ENCODE data around the gene TRPM8. TPM values are rescaled to one million over a fixed set of nuclear protein-coding genes. Genes with fewer than 3 reads are reported as not detected.

TRPM8 gene
- total and polyA plus RNA-seq, 9 donors: 0.92 TPM; not detected in 8

DNA sequence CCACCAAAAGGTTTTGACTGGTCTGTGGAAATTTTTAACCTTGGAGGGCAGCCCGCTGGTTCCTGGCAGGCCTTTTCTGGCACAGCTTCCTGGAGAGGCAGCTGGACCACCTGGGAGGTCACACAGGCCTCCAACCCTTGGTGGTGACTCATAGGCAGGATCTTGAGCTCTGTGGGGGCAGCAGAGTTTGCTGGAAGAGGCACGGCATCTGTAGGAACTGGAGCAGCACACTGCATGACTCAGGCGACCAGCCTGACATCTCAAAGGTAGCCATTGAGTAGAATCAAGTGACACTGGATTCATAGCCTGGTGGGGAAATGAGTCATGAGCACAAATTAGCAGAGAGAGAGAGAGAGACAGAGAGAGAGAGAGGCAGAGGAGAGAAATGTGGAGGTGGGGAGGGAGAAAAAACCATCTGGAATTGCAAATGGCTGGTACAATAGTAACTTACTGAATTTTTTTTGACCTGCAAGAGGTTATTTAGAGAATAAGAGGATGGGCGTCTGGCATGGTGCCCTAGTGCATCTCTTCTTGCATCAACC is 57.4 kb downstream of the TRPM8 start:
- TF ChIP-seq, protein P1, sequence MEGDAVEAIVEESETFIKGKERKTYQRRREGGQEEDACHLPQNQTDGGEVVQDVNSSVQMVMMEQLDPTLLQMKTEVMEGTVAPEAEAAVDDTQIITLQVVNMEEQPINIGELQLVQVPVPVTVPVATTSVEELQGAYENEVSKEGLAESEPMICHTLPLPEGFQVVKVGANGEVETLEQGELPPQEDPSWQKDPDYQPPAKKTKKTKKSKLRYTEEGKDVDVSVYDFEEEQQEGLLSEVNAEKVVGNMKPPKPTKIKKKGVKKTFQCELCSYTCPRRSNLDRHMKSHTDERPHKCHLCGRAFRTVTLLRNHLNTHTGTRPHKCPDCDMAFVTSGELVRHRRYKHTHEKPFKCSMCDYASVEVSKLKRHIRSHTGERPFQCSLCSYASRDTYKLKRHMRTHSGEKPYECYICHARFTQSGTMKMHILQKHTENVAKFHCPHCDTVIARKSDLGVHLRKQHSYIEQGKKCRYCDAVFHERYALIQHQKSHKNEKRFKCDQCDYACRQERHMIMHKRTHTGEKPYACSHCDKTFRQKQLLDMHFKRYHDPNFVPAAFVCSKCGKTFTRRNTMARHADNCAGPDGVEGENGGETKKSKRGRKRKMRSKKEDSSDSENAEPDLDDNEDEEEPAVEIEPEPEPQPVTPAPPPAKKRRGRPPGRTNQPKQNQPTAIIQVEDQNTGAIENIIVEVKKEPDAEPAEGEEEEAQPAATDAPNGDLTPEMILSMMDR (IDR thresholded peaks at IDR 0.05): no peak
- no peak for TF ChIP-seq POLR2A (IDR thresholded peaks at IDR 0.05)
- no peak for TF ChIP-seq EP300 (IDR thresholded peaks at IDR 0.05)
- intact Hi-C loops (cut with DNase I): no loop called here

DNA sequence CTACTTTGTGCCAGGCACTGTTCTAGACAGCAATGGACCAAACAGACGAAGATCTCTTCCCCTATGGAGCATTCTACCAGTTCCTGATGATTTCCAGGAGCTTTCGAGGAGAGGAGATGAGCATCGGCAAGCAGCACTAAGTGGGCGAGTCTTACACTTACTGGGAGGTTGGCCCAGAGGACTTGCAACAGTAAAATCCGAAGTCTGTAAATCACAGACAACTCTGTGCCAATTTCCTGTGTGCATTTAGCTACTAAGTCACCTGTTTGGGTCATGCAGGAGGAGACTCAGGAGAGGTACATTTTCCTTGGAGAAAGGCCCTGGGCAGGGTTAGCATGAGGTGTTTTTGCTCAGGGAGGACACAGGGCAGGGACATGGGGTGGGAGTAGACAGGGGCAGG is 58.9 kb downstream of the TRPM8 start:
- no peak overlapping the region for H3K4me3 ChIP-seq
- intact Hi-C loops (cut with DNase I): no loop called here
- H3K27ac ChIP-seq: no peak overlapping the region
- H3K36me3 ChIP-seq: no peaks in the 10 kb centered on the region
- H3K9me3 ChIP-seq: no peaks in the 10 kb centered on the region
- H3K4me1 ChIP-seq (ENCODE audit: insufficient read depth): no peaks in the 10 kb centered on the region
- H3K27me3 ChIP-seq: no peaks in the 10 kb centered on the region
- WGBS, 3 donors: 62 to 68% (median 67%) methylated on average over 5 of the region's 5 CpGs
- DNase-seq: no peak
- TF ChIP-seq EP300 (IDR thresholded peaks at IDR 0.05) (no peak), POLR2A (IDR thresholded peaks at IDR 0.05) (no peak)
- TF ChIP-seq, protein P1 (IDR thresholded peaks at IDR 0.05): no peak

More for the DNA sequence above, 57.4 kb downstream of the TRPM8 start:
- Histone ChIP-seq H3K9me3 (no peaks in the 10 kb centered on the region), H3K27ac (no peak overlapping the region), H3K4me1 (ENCODE audit: insufficient read depth) (no peaks in the 10 kb centered on the region), H3K36me3 (no peaks in the 10 kb centered on the region), H3K4me3 (no peak overlapping the region), H3K27me3 (no peaks in the 10 kb centered on the region)
- DNase-seq: no peak
- 33 to 42% (median 39%) methylated on average over 4 of the region's 4 CpGs for WGBS, 3 donors

DNA sequence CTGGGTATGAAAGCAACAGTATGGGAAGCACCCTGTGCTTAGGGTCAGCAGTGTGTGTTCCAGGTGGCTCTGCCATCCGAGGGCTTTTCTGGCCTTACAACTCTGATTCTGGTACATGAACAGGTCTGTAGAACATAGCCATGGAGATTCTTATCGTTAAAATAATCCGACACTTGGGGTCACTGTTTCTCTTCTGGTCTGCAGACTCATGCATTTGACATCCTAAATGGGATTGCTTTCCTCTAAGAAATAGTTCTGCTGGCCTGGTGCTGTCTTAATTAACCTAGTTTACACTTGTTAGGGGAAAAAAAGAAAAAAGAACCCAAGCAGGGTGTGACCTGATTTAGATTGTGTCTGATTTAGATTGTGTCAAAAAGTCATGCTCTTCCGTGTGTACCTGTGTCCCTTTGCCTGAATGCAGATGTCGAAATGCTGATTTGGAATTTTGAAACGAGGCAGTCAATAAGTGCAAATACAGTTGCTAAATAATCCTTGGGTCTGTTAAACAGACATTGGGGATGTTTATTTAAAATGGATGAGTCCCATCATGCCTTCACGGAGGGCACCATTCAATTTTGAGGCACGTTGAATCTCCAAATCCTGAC is 59.6 kb downstream of the TRPM8 start:
- Histone ChIP-seq H3K36me3 (no peaks in the 10 kb centered on the region), H3K4me3 (no peak overlapping the region), H3K9me3 (no peaks in the 10 kb centered on the region), H3K4me1 (ENCODE audit: insufficient read depth) (no peaks in the 10 kb centered on the region), H3K27ac (no peak overlapping the region), H3K27me3 (no peaks in the 10 kb centered on the region)
- intact Hi-C loops (cut with DNase I): no loop called here
- WGBS, 3 donors: 47 to 51% (median 48%) methylated on average over 8 of the region's 8 CpGs
- TF ChIP-seq EP300 (IDR thresholded peaks at IDR 0.05) (no peak), POLR2A (IDR thresholded peaks at IDR 0.05) (no peak)
- TF ChIP-seq, protein P1 (IDR thresholded peaks at IDR 0.05): no peak
- DNase-seq: no peak

DNA sequence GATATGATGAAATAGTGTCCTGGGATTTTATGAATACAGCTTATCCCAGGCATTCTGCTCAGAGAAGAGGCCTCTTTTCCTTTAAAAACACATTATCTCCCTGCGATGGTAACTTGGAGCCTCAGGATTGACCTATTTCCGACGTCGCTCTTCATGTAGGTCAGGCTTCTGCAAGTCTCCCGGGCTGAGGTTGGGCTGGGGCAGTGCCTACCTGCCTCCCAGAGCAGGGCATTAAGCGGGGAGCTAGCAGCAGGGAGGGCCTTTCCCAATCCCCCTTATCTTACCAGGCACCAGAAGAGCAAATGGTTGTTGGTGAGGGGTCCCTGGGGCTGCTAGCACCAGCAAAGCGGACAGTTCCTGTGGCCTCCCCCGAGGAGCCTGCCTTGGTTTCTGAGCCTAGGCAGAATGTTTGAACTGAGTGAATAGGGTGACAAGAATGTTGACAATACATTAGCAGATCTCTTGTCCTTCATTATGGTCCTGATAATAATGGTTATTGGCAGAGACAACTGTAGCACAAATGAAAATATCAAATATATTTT is 60.2 kb downstream of the TRPM8 start:
- no peaks in the 10 kb centered on the region for H3K9me3 ChIP-seq
- no peaks in the 10 kb centered on the region for H3K4me1 ChIP-seq (ENCODE audit: insufficient read depth)
- H3K27ac ChIP-seq: no peak overlapping the region
- no peak overlapping the region for H3K4me3 ChIP-seq
- no peaks in the 10 kb centered on the region for H3K36me3 ChIP-seq
- WGBS, 3 donors: 52 to 63% (median 63%) methylated on average over 8 of the region's 8 CpGs
- TF ChIP-seq POLR2A (IDR thresholded peaks at IDR 0.05): no peak
- TF ChIP-seq EP300 (IDR thresholded peaks at IDR 0.05): no peak
- TF ChIP-seq, protein P1 (IDR thresholded peaks at IDR 0.05): no peak
- intact Hi-C loops (cut with DNase I): no loop called here
- no peaks in the 10 kb centered on the region for H3K27me3 ChIP-seq
- DNase-seq: no peak

All from ovary (tissue), 9 donors.